Muscle layer of colon (tissue), 2 donors: Measurements from ENCODE around the gene MYOZ2.

ENCODE experiments used
- H3K27ac ChIP-seq: one replicate; pipeline ENCODE4 v1.7.0; 2013; ENCODE audit warnings: low read depth, mild to moderate bottlenecking, low read length, moderate library complexity
- H3K27me3 ChIP-seq, 2 donors: one replicate each; pipeline ENCODE4 v1.7.0; 2013; ENCODE audit warnings: low read length in 2 of 2, mild to moderate bottlenecking in 2 of 2; ENCODE audit not compliant: insufficient read depth in 2 of 2, control insufficient read depth in 1 of 2
- H3K36me3 ChIP-seq: one replicate; pipeline ENCODE4 v1.7.0; 2013; ENCODE audit warnings: mild to moderate bottlenecking, low read length; ENCODE audit not compliant: insufficient read depth
- H3K4me1 ChIP-seq: one replicate; pipeline ENCODE4 v1.7.0; 2013; ENCODE audit warnings: mild to moderate bottlenecking, low read length; ENCODE audit not compliant: insufficient read depth
- H3K4me3 ChIP-seq, 2 donors: one replicate each; pipeline ENCODE4 v1.7.0; 2013; ENCODE audit warnings: low read length in 2 of 2, low read depth in 1 of 2, mild to moderate bottlenecking in 1 of 2, moderate library complexity in 1 of 2
- H3K9ac ChIP-seq: one replicate; pipeline ENCODE4 v1.7.0; 2013; ENCODE audit warnings: low read length
- H3K9me3 ChIP-seq: one replicate; pipeline ENCODE4 v1.7.0; 2013; ENCODE audit warnings: mild to moderate bottlenecking, low read length
- donor health status: abdominal sarcoma.
- donor health status: Adenocarcinoma of cecum.

MYOZ2 gene

GRCh38 chr4:119204916-119205315 lies 69.3 kb downstream of the MYOZ2 start:
- no peak overlapping the region for H3K9ac ChIP-seq
- no peaks in the 10 kb centered on the region for H3K27me3 ChIP-seq
- H3K27ac ChIP-seq: no peak overlapping the region

DNA sequence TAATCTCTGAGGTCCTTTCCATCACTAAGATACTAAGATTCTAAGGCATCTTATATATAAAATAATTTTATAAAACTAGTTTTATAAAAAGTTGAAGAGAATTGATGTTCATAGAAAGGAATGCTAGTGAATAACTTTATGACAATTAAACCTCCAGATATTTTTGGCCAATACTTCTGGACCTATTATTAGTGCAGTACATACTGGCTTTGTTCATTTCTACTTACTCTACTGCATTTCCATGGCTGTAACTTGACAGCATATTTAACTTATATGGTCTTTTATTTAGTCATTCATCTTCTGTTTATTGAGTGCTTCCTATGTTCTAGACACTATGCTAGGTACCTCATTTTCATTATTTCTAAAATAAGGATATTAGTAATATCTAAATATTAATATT lies 70.1 kb downstream of the MYOZ2 start:
- Histone ChIP-seq H3K27me3 (no peaks in the 10 kb centered on the region), H3K4me3 (no peak overlapping the region), H3K4me1 (no peaks in the 10 kb centered on the region), H3K9ac (no peak overlapping the region), H3K9me3 (no peaks in the 10 kb centered on the region), H3K27ac (no peak overlapping the region), H3K36me3 (no peaks in the 10 kb centered on the region)

More at GRCh38 chr4:119204916-119205315, 69.3 kb downstream of the MYOZ2 start:
- Histone ChIP-seq H3K36me3 (no peaks in the 10 kb centered on the region), H3K4me3 (no peak overlapping the region), H3K9me3 (no peaks in the 10 kb centered on the region), H3K4me1 (no peaks in the 10 kb centered on the region)

- Histone ChIP-seq H3K27ac (no peak overlapping the region), H3K36me3 (no peaks in the 10 kb centered on the region), H3K4me3 (no peak overlapping the region), H3K4me1 (no peaks in the 10 kb centered on the region), H3K9me3 (no peaks in the 10 kb centered on the region), H3K9ac (no peak overlapping the region), H3K27me3 (no peaks in the 10 kb centered on the region)
Measured at GRCh38 chr4:119206178-119206577, 70.5 kb downstream of the MYOZ2 start.

DNA sequence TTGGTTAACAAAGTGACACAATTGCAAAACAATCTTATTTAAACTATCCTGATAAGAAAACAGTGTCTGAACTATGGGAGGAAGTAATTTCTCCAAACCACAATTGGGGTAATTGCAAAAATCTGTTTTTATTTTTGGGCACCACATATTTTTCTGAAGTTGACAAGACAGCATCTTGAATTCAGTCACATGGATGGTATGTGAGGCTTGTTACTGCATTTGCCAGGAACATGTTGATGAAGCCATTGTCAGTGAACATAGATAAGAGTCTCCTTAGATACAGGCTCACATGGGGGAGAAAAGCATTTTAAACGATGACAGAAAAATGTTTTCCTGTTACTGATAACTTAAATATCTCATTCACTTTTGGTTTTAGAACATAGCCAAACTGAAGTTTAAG lies 71.4 kb downstream of the MYOZ2 start:
- no peak overlapping the region for H3K27ac ChIP-seq
- H3K4me1 ChIP-seq: no peaks in the 10 kb centered on the region

DNA sequence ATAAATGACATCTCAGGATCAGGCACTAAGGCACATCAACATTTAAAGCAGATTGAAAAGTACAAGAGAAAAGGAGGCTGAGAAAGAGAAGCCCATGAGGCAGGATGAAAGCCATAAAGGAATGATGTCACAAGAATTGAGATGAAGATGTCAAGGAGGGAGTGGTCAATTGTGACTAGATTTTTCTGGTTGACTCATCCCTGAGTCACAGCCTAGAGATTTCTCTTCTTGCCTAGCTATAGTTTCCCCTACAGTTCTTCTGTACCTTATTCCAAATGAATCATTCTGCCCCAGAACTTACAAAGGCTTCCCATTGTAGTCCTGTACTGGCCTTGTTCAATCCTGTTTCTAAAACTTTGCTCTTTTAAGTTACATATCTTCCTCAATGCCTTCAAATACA lies 73.4 kb downstream of the MYOZ2 start:
- no peak overlapping the region for H3K27ac ChIP-seq
- peaks cover 2% of the 10 kb centered on the region for H3K4me1 ChIP-seq

More for the DNA sequence above, 71.4 kb downstream of the MYOZ2 start:
- H3K36me3 ChIP-seq: no peaks in the 10 kb centered on the region
- H3K27me3 ChIP-seq: no peaks in the 10 kb centered on the region
- no peak overlapping the region for H3K4me3 ChIP-seq
- H3K9me3 ChIP-seq: no peaks in the 10 kb centered on the region
- H3K9ac ChIP-seq: no peak overlapping the region

DNA sequence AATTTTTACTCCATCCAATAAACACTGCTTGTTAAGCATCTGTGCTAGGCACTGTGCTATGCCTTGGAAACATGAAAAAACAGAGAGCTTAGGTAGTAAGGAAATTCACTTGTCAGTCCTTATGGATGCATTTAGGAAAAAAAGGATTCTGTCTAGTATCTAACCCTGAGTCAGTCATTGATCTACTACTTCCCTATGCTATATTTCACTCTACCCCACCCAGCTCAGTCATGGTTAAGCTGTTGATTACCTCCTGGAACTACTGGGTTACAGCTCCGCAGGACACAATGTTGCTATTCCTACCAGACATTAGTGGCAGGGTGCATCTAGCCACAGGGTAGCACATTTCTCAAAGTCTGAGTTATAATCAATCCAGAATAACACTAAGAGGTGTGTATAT lies 74.0 kb downstream of the MYOZ2 start:
- no peaks in the 10 kb centered on the region for H3K9me3 ChIP-seq
- H3K9ac ChIP-seq: no peak overlapping the region
- H3K27me3 ChIP-seq: no peaks in the 10 kb centered on the region
- H3K36me3 ChIP-seq: no peaks in the 10 kb centered on the region
- no peak overlapping the region for H3K4me3 ChIP-seq
- H3K4me1 ChIP-seq: peaks cover 7% of the 10 kb centered on the region
- no peak overlapping the region for H3K27ac ChIP-seq

More for the DNA sequence above, 73.4 kb downstream of the MYOZ2 start:
- no peaks in the 10 kb centered on the region for H3K27me3 ChIP-seq
- no peak overlapping the region for H3K4me3 ChIP-seq
- H3K9ac ChIP-seq: no peak overlapping the region
- no peaks in the 10 kb centered on the region for H3K36me3 ChIP-seq
- no peaks in the 10 kb centered on the region for H3K9me3 ChIP-seq

GRCh38 chr4:119210775-119211174 lies 75.1 kb downstream of the MYOZ2 start:
- Histone ChIP-seq H3K36me3 (no peaks in the 10 kb centered on the region), H3K9ac (no peak overlapping the region), H3K4me3 (no peak overlapping the region), H3K4me1 (peaks cover 7% of the 10 kb centered on the region), H3K27me3 (no peaks in the 10 kb centered on the region), H3K27ac (no peak overlapping the region), H3K9me3 (no peaks in the 10 kb centered on the region)

DNA sequence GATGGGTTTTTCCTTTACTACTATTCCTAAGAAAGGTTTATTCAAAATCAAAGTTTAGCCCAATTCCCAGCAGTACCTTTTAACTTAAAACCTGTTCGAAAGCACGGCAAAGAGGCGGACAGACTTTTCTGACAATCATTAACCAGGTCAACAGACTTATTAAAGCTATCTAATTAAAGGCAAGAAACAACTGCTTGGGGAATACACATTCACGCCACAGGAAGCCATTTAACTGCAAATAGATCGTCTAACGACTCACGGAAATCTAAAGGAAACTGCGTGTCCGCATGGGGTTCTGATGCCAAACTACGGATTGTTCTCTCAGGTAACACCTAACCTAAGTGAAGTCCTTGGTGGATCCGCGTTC lies 76.2 kb downstream of the MYOZ2 start:
- Histone ChIP-seq H3K27me3 (no peaks in the 10 kb centered on the region), H3K9me3 (no peaks in the 10 kb centered on the region), H3K36me3 (no peaks in the 10 kb centered on the region)

DNA sequence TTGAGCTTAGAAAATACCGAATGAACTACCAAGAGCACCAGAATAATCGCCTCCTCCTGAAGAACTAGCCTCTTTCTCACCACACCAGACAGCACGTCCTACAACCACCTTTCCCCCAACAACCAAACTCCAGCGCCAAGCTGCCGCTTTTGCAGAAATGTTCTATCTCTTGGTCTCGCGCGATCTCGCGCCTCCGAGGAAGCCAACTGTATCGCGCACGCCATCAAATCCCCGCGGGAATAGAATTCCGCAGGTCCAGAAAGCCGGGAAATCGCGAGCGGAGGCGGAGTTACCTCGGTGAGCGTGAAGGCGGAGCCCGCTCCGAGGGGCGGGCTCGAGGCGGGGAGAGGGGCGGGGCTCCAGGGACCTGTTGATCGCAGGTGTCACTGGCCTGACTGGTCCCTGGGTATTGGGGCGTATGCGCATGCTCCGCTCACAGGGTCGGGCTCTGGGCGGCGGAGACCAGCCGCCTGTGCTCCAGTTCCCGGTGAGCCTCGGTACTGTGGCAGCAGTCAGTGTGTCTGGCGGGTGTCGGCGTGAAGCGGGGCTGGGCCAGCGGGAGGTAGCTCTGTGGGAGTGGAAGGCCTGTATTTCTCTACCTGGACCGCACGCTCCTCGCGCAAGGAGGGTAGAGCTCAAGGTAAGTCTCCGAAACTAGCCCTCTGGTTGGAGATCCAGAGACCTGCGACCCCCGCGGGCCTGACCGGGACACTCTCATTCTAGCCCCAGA lies 76.8 kb downstream of the MYOZ2 start, which contains the start of gene USP53:
USP53 (plus strand) TSS at position 480 of the 730 bp plus-strand sequence. CDS start 27,047 bp downstream, outside the sequence.
- H3K27me3 ChIP-seq: no peaks in the 10 kb centered on the region
- peaks cover 7% of the 10 kb centered on the region for H3K4me1 ChIP-seq
- H3K9ac ChIP-seq: peak within 1 kb of the TSS; percentile 82
- H3K27ac ChIP-seq: peak within 1 kb of the TSS; percentile 87
- no peaks in the 10 kb centered on the region for H3K36me3 ChIP-seq
- peak within 1 kb of the TSS; percentile 88 to 96 for H3K4me3 ChIP-seq
- H3K9me3 ChIP-seq: no peaks in the 10 kb centered on the region

More for the DNA sequence above, 76.2 kb downstream of the MYOZ2 start:
- H3K4me1 ChIP-seq: peaks cover 7% of the 10 kb centered on the region
- H3K4me3 ChIP-seq: peak overlapping the region; percentile 88 to 96
- peak overlapping the region; percentile 87 for H3K27ac ChIP-seq
- H3K9ac ChIP-seq: peak overlapping the region; percentile 82

- peaks cover 7% of the 10 kb centered on the region for H3K4me1 ChIP-seq
- peak overlapping the region; percentile 88 to 96 for H3K4me3 ChIP-seq
- H3K9me3 ChIP-seq: no peaks in the 10 kb centered on the region
- H3K9ac ChIP-seq: peak overlapping the region; percentile 75
- H3K27ac ChIP-seq: peak overlapping the region; percentile 87
- H3K27me3 ChIP-seq: no peaks in the 10 kb centered on the region
- H3K36me3 ChIP-seq: no peaks in the 10 kb centered on the region
Measured at GRCh38 chr4:119212964-119213606, 77.5 kb downstream of the MYOZ2 start.

DNA sequence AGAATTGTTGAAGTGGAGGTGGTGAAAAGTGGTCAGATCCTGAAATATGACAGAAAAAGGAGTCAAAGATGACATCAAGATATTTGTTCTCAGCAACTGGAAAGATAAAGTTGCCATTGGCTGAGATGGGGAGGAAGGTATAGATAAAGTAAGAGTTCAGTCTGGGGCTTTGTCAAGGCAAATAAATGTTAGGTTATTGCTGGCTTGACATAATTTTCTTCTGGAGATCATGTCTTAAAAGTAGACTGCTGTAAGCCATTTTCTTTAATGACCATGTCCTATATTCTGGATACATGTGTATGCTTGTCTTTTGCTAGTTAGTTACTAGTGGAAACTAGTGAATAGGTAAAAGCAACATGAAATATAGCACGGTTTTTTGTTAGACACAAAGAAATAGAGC lies 82.5 kb downstream of the MYOZ2 start:
- no peak overlapping the region for H3K4me3 ChIP-seq
- H3K27ac ChIP-seq: no peak overlapping the region
- H3K9me3 ChIP-seq: no peaks in the 10 kb centered on the region

More for the DNA sequence above, 82.5 kb downstream of the MYOZ2 start:
- Histone ChIP-seq H3K4me1 (peaks cover 7% of the 10 kb centered on the region), H3K27me3 (no peaks in the 10 kb centered on the region), H3K36me3 (no peaks in the 10 kb centered on the region), H3K9ac (no peak overlapping the region)
